Colonic mucosa (tissue), 4 donors: ENCODE results near the gene NPAS3. TPM values are rescaled to one million over a fixed set of nuclear protein-coding genes. Genes with fewer than 3 reads are reported as not detected.

Source experiments
- DNase-seq: peaks from one replicate; pipeline ENCODE4 v3.0.0-alpha.2; 2020
- H3K27ac ChIP-seq: fragments of 200-600 bp; one replicate; pipeline ENCODE4 v1.8.0; 2021
- H3K27me3 ChIP-seq: fragments of 200-600 bp; one replicate; pipeline ENCODE4 v1.8.0; 2021
- H3K36me3 ChIP-seq: fragments of 200-600 bp; one replicate; pipeline ENCODE4 v1.8.0; 2021
- H3K4me1 ChIP-seq: fragments of 200-600 bp; one replicate; pipeline ENCODE4 v1.8.0; 2021; ENCODE audit warnings: mild to moderate bottlenecking
- H3K4me3 ChIP-seq: fragments of 200-600 bp; one replicate; pipeline ENCODE4 v1.8.0; 2021
- H3K9ac ChIP-seq, 2 donors: one replicate each; pipeline ENCODE4 v1.7.0; 2013; ENCODE audit warnings: control low read depth in 2 of 2, low read depth in 2 of 2, low read length in 2 of 2
- H3K9me3 ChIP-seq: fragments of 200-600 bp; one replicate; pipeline ENCODE4 v1.8.0; 2021
- intact Hi-C: fragments of 100-400 bp; cut with DNase I; formaldehyde crosslinking; loops from one replicate; pipeline ENCODE4 v1.14.1; 2022
- total RNA-seq, 2 donors: library from RNA; stranded (reverse); fragmentation: NEBNext Ultra II Directional in 1 of 2; extraction: Animal tissue kit (Norgen Biotek cat#: 25700) in 1 of 2; gene quantifications; one replicate each; pipeline ENCODE4 v1.2.1, GENCODE V29; 2021
- TF ChIP-seq, protein P1 (sequence below): fragments of 200-600 bp; IDR thresholded peaks from one replicate; pipeline ENCODE4 v1.8.0; 2022; ENCODE audit warnings: antibody characterized with exemption, mild to moderate bottlenecking
- donor health status: healthy.
- donor health status: DM: no; HTN: no; CAD: no.
- donor health status: DM: no; HTN: no; CAD: no.

The NPAS3 gene
- total RNA-seq, 2 donors from 2014 or later: 0.79 to 1.6 TPM

DNA sequence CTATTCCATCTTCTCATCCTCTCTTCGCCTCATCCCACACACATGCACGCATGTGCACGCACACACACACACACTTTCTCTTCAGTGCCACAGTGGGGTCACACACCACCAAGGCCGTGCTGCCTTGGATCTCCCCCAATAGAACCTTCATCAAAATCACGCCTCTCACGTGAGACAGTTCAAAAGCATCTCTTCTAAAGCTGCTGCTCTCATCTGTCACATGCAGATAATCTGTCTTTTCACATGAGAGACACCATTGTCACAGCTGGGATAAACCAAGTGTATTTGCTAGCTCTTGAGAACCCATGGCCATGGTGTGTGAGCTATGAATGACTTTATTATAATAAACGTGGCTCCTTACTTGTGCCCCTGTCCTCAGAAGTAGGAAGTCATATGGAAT lies 793.5 kb downstream of the NPAS3 start:
- TF ChIP-seq, protein P1, sequence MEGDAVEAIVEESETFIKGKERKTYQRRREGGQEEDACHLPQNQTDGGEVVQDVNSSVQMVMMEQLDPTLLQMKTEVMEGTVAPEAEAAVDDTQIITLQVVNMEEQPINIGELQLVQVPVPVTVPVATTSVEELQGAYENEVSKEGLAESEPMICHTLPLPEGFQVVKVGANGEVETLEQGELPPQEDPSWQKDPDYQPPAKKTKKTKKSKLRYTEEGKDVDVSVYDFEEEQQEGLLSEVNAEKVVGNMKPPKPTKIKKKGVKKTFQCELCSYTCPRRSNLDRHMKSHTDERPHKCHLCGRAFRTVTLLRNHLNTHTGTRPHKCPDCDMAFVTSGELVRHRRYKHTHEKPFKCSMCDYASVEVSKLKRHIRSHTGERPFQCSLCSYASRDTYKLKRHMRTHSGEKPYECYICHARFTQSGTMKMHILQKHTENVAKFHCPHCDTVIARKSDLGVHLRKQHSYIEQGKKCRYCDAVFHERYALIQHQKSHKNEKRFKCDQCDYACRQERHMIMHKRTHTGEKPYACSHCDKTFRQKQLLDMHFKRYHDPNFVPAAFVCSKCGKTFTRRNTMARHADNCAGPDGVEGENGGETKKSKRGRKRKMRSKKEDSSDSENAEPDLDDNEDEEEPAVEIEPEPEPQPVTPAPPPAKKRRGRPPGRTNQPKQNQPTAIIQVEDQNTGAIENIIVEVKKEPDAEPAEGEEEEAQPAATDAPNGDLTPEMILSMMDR: no peak
- no peak for DNase-seq
- Histone ChIP-seq H3K27ac (no peak overlapping the region), H3K36me3 (no peaks in the 10 kb centered on the region), H3K4me1 (no peaks in the 10 kb centered on the region), H3K27me3 (no peaks in the 10 kb centered on the region), H3K9me3 (no peaks in the 10 kb centered on the region), H3K4me3 (no peak overlapping the region), H3K9ac (no peak overlapping the region)
- intact Hi-C loops: no loop called here

DNA sequence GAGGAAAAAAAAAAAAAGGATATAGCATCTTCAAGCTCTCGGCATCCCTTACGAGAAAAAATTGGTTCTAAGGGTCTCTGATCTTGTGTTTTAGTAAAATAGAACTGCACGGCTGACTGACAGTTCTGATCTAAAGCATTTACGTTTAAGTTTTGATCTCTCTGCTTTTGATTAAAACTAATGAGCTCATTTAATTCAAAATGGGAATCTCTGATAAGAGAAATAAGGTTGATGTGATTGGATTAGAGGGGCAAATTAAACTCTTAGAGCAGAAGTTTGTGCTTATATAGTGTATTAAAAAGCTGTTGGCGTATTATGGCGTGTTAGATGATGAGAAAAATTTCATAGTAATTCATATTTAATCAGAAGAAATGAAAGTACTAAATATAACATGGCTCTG lies 794.6 kb downstream of the NPAS3 start:
- H3K27me3 ChIP-seq: no peaks in the 10 kb centered on the region
- H3K36me3 ChIP-seq: no peaks in the 10 kb centered on the region
- TF ChIP-seq, protein P1: no peak
- no peak overlapping the region for H3K9ac ChIP-seq
- no peak overlapping the region for H3K27ac ChIP-seq
- intact Hi-C loops: no loop called here
- no peaks in the 10 kb centered on the region for H3K4me1 ChIP-seq
- DNase-seq: no peak
- H3K9me3 ChIP-seq: no peaks in the 10 kb centered on the region
- no peak overlapping the region for H3K4me3 ChIP-seq

DNA sequence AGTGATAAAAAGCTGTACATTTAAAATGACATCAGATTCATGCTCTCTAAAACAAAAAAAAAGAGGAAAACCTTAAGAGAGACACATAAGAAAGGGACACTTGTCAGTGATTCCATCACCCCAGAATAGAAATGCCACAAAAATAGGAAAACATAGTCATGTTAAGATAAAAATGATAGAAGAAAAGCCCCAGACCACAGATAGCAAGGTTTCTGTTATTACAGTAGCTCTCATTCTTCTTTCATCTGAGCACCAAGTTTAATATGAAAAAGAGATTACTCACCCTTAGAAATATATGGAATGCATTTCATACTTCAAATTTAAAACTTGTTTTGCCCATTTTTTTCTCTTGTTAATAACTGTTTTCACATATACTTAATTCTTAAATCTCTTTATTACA lies 795.0 kb downstream of the NPAS3 start:
- DNase-seq: no peak
- no peaks in the 10 kb centered on the region for H3K4me1 ChIP-seq

DNA sequence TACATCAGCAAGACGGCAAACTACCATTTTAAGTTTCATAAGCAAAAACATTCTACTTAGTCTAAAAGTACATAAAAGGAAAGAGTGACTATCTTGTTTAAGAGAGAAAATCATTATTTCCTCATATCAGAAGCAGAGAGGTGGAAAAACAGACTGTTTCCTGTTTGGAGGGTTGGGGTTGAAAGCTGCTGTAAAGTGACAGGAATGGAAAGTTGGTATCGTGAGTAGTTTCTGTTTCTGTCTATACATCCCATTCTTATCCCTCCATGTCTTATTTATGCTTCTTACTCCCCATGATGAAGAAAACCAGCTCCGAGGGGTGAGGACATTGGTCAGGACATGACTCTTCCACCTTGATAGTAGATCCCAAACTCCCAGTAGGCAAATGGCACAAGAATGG lies 795.7 kb downstream of the NPAS3 start:
- Histone ChIP-seq H3K4me3 (no peak overlapping the region), H3K9me3 (no peaks in the 10 kb centered on the region), H3K27me3 (no peaks in the 10 kb centered on the region), H3K9ac (no peak overlapping the region), H3K4me1 (no peaks in the 10 kb centered on the region), H3K36me3 (no peaks in the 10 kb centered on the region), H3K27ac (no peak overlapping the region)
- TF ChIP-seq, protein P1: no peak
- no peak for DNase-seq
- intact Hi-C loops: no loop called here

More for the DNA sequence above, 795.0 kb downstream of the NPAS3 start:
- intact Hi-C loops: no loop called here
- Histone ChIP-seq H3K9me3 (no peaks in the 10 kb centered on the region), H3K27me3 (no peaks in the 10 kb centered on the region), H3K36me3 (no peaks in the 10 kb centered on the region), H3K4me3 (no peak overlapping the region), H3K9ac (no peak overlapping the region), H3K27ac (no peak overlapping the region)
- TF ChIP-seq, protein P1: no peak

DNA sequence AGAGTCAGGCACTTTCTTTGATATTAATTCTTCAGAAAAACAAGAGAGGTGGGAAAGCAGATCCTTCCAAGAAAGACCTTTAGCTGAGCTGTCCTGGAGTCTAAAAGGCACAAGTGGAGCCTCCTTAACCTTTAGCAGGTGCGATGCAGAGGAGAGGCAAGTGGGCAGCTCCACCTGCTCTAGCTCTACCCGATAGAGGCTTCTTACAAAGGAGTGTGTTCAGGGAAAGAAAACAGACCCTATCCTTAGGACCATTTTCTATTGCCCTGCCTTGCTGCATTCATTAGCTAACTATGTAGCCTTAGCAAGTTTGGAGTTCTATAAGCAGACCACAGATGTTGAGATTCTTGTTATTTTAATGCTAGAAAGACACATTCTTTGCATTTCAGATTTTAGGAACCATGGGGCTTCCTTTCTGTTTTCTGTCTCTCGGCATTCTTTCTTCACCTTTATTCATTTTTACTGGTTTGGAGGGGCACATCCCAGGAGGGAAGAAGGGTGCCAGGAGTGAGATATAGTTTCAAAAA lies 797.7 kb downstream of the NPAS3 start:
- Histone ChIP-seq H3K27ac (no peak overlapping the region), H3K9ac (no peak overlapping the region), H3K4me3 (no peak overlapping the region), H3K9me3 (no peaks in the 10 kb centered on the region), H3K36me3 (no peaks in the 10 kb centered on the region), H3K27me3 (no peaks in the 10 kb centered on the region), H3K4me1 (no peaks in the 10 kb centered on the region)
- intact Hi-C loops: no loop called here
- no peak for DNase-seq
- TF ChIP-seq, protein P1: no peak
